SK-N-SH (cell line): ENCODE data around the gene KIAA0513.

ENCODE experiments used
- CTCF ChIP-seq: fragments of 200-600 bp; sonication (generic); IDR thresholded peaks from 2 replicates; pipeline ENCODE4 v1.6.1; 2017; ENCODE audit warnings: antibody characterized with exemption, mild to moderate bottlenecking, moderate library complexity
- EZH2phosphoT487 ChIP-seq: fragments of 200-600 bp; sonication (generic); IDR thresholded peaks from 2 replicates; pipeline ENCODE4 v1.6.1; 2017; ENCODE audit warnings: low read depth, mixed run types, mild to moderate bottlenecking, antibody characterized with exemption, moderate library complexity, borderline replicate concordance
- FOSL2 ChIP-seq: IDR thresholded peaks from 2 replicates; pipeline ENCODE4 v1.4.0; 2012; ENCODE audit warnings: low read depth, mild to moderate bottlenecking, moderate library complexity, borderline replicate concordance
- FOXM1 ChIP-seq: IDR thresholded peaks from 2 replicates; pipeline ENCODE4 v1.4.0; 2012; ENCODE audit warnings: low read depth, mild to moderate bottlenecking
- GABPA ChIP-seq: IDR thresholded peaks from 2 replicates; pipeline ENCODE4 v1.4.0; 2012; ENCODE audit warnings: low read depth, mild to moderate bottlenecking
- MAX ChIP-seq: IDR thresholded peaks from 2 replicates; pipeline ENCODE4 v1.4.0; 2012; ENCODE audit warnings: low read depth
- MEF2A ChIP-seq: IDR thresholded peaks from 2 replicates; pipeline ENCODE4 v1.4.0; 2012; ENCODE audit warnings: low read depth, borderline replicate concordance
- RXRA ChIP-seq: IDR thresholded peaks from 2 replicates; pipeline ENCODE4 v1.4.0; 2012; ENCODE audit warnings: low read depth, mild to moderate bottlenecking, borderline replicate concordance
- YY1 ChIP-seq: IDR thresholded peaks from 2 replicates; pipeline ENCODE4 v1.4.0; 2012; ENCODE audit warnings: low read depth, mild to moderate bottlenecking
- ZBTB33 ChIP-seq: IDR thresholded peaks from 2 replicates; pipeline ENCODE4 v1.4.0; 2012; ENCODE audit warnings: low read depth, borderline replicate concordance

- no peak for TF ChIP-seq CTCF
- TF ChIP-seq MEF2A, result no peak
- TF ChIP-seq ZBTB33, result no peak
- no peak for TF ChIP-seq YY1
- no peak for TF ChIP-seq RXRA
- TF ChIP-seq FOXM1, result no peak
- TF ChIP-seq FOSL2, result no peak
- no peak for TF ChIP-seq EZH2phosphoT487
- no peak for TF ChIP-seq GABPA
- no peak for TF ChIP-seq MAX
These were observed 28.4 kb upstream of the KIAA0513 start for GRCh38 chr16:84999200-84999599.
